Type B pancreatic cell (in vitro differentiated cells): Measurements from ENCODE around the gene ATP4A. TPM values are rescaled to one million over a fixed set of nuclear protein-coding genes. Genes with fewer than 3 reads are reported as not detected.
"Not testable (repeated sequence)": the region's sequence is repeated elsewhere in the genome, so short reads cannot be mapped to it uniquely, and the experiment has no call there.

Experiments used
- DNase-seq: peaks from one replicate; pipeline ENCODE4 v3.0.0; 2021; ENCODE audit warnings: mixed read lengths; ENCODE audit not compliant: unreplicated experiment; ENCODE audit errors: extremely low spot score
- H3K27ac Mint-ChIP-seq: 2 replicates; pipeline ENCODE4 v1.8.0; 2021; ENCODE audit warnings: mild to moderate bottlenecking, mixed read lengths
- H3K27me3 Mint-ChIP-seq: 2 replicates; pipeline ENCODE4 v1.8.0; 2021; ENCODE audit warnings: mixed read lengths
- H3K36me3 Mint-ChIP-seq: 2 replicates; pipeline ENCODE4 v1.8.0; 2021; ENCODE audit warnings: mixed read lengths
- H3K4me1 Mint-ChIP-seq: one replicate; pipeline ENCODE4 v1.8.0; 2021; ENCODE audit warnings: mixed read lengths; ENCODE audit not compliant: unreplicated experiment
- H3K4me3 Mint-ChIP-seq: 2 replicates; pipeline ENCODE4 v1.8.0; 2021; ENCODE audit warnings: mild to moderate bottlenecking, mixed read lengths
- H3K9me3 Mint-ChIP-seq: 2 replicates; pipeline ENCODE4 v1.8.0; 2021; ENCODE audit warnings: mixed read lengths
- CTCF ChIP-seq: fragments of 200-600 bp; sonication (generic); conservative IDR thresholded peaks from 2 replicates; pipeline ENCODE4 v1.5.0; 2021; ENCODE audit warnings: antibody characterized with exemption, mild to moderate bottlenecking
- total RNA-seq: library from RNA; stranded (reverse); gene quantifications from 2 replicates; pipeline ENCODE4 v1.2.1, GENCODE V29; 2021; ENCODE audit warnings: low replicate concordance

The ATP4A gene
- total RNA-seq, 1 donor from 2014 or later = 16.8 TPM

GRCh38 chr19:35607661-35608060 lies 44.2 kb upstream of the ATP4A start:
- H3K4me3 Mint-ChIP-seq = no peak overlapping the region
- no peaks in the 10 kb centered on the region for H3K36me3 Mint-ChIP-seq
- no peak for DNase-seq
- peaks cover 8% of the 10 kb centered on the region for H3K9me3 Mint-ChIP-seq
- no peaks in the 10 kb centered on the region for H3K27me3 Mint-ChIP-seq
- H3K4me1 Mint-ChIP-seq = peaks cover 5% of the 10 kb centered on the region
- TF ChIP-seq CTCF = no peak
- H3K27ac Mint-ChIP-seq = no peak overlapping the region

- H3K36me3 Mint-ChIP-seq, H3K9me3 Mint-ChIP-seq, H3K4me1 Mint-ChIP-seq, H3K4me3 Mint-ChIP-seq, H3K27me3 Mint-ChIP-seq, H3K27ac Mint-ChIP-seq, DNase-seq: not testable (repeated sequence)
Observed at GRCh38 chr19:35607170-35607569, 43.7 kb upstream of the ATP4A start.

GRCh38 chr19:35604436-35604835 lies 41.0 kb upstream of the ATP4A start:
- H3K9me3 Mint-ChIP-seq, H3K36me3 Mint-ChIP-seq, H3K27ac Mint-ChIP-seq, DNase-seq, H3K4me3 Mint-ChIP-seq, H3K4me1 Mint-ChIP-seq, H3K27me3 Mint-ChIP-seq: not testable (repeated sequence)

- Mint-ChIP-seq H3K4me3 (no peak overlapping the region), H3K27ac (no peak overlapping the region), H3K9me3 (no peaks in the 10 kb centered on the region), H3K36me3 (no peaks in the 10 kb centered on the region), H3K4me1 (no peaks in the 10 kb centered on the region), H3K27me3 (peaks cover 20% of the 10 kb centered on the region)
- no peak for TF ChIP-seq CTCF
- DNase-seq = no peak
Observed at GRCh38 chr19:35601971-35602370, 38.5 kb upstream of the ATP4A start.

- H3K36me3 Mint-ChIP-seq = no peaks in the 10 kb centered on the region
- no peak overlapping the region for H3K4me3 Mint-ChIP-seq
- H3K27me3 Mint-ChIP-seq = peaks cover 30% of the 10 kb centered on the region
- H3K27ac Mint-ChIP-seq = no peak overlapping the region
- no peak for TF ChIP-seq CTCF
- DNase-seq = no peak
- no peaks in the 10 kb centered on the region for H3K9me3 Mint-ChIP-seq
- H3K4me1 Mint-ChIP-seq = no peaks in the 10 kb centered on the region
Observed at GRCh38 chr19:35596366-35596999, 33.0 kb upstream of the ATP4A start.

GRCh38 chr19:35595928-35596327 lies 32.5 kb upstream of the ATP4A start:
- DNase-seq = no peak
- Mint-ChIP-seq H3K27me3 (peaks cover 26% of the 10 kb centered on the region), H3K27ac (no peak overlapping the region), H3K36me3 (no peaks in the 10 kb centered on the region), H3K9me3 (no peaks in the 10 kb centered on the region), H3K4me3 (no peak overlapping the region), H3K4me1 (no peaks in the 10 kb centered on the region)
- TF ChIP-seq CTCF = no peak

- not testable (repeated sequence) for H3K9me3 Mint-ChIP-seq
Observed at GRCh38 chr19:35595026-35595425, 31.6 kb upstream of the ATP4A start.

More at GRCh38 chr19:35595026-35595425, 31.6 kb upstream of the ATP4A start:
- not testable (repeated sequence) for H3K4me3 Mint-ChIP-seq, DNase-seq, H3K36me3 Mint-ChIP-seq, H3K27ac Mint-ChIP-seq, H3K4me1 Mint-ChIP-seq
- H3K27me3 Mint-ChIP-seq = peaks cover 21% of the 10 kb centered on the region
